SK-N-SH (cell line): Measurements from ENCODE around the gene AKTIP. TPM values are rescaled to one million over a fixed set of nuclear protein-coding genes. Genes with fewer than 3 reads are reported as not detected.
"Not testable (repeated sequence)": the region's sequence is repeated elsewhere in the genome, so short reads cannot be mapped to it uniquely, and the experiment has no call there.

Experiments
- CTCF ChIA-PET: fragments of 300-600, 350-600 bp; formaldehyde crosslinking; extraction: SDS; loops from one replicate; lab custom pipeline; 2021; lab: Yijun Ruan, JAX
- POLR2A ChIA-PET: fragments of 350-600 bp; sonication (Branson Sonifier 250); formaldehyde crosslinking; extraction: SDS; loops from one replicate; lab custom pipeline; 2020; ENCODE audit warnings: antibody characterized with exemption, inconsistent platforms; lab: Yijun Ruan, JAX
- DNase-seq: peaks from one replicate; pipeline ENCODE4 v3.0.0; 2012
- H2AFZ ChIP-seq: fragments of 200-600 bp; sonication (generic); 2 replicates; pipeline ENCODE4 v1.8.1; 2016; ENCODE audit warnings: antibody characterized with exemption, mild to moderate bottlenecking, low read depth
- H3F3A ChIP-seq: fragments of 200-600 bp; sonication (generic); replicated peaks from 2 replicates; pipeline ENCODE3; 2016; ENCODE audit warnings: antibody characterized with exemption, mild to moderate bottlenecking; ENCODE audit not compliant: insufficient read depth
- H3K27ac ChIP-seq, 2 experiments: fragments of 200-500 bp in 1 of 2; fragments of 200-600 bp in 1 of 2; sonication (Bioruptor generic) in 1 of 2; sonication (generic), shearing (Covaris generic) in 1 of 2; 2 replicates each; pipeline versions ENCODE4 v1.5.1 to v1.6.1; 2014 to 2016; ENCODE audit warnings: low read depth in 2 of 2, inconsistent platforms in 1 of 2, low read length in 1 of 2, mild to moderate bottlenecking in 1 of 2, mixed read lengths in 1 of 2
- H3K27me3 ChIP-seq: fragments of 200-600 bp; sonication (generic), shearing (Covaris generic); 2 replicates; pipeline ENCODE4 v1.6.1; 2016; ENCODE audit warnings: mixed run types; ENCODE audit not compliant: insufficient read depth
- H3K36me3 ChIP-seq, 2 experiments: fragments of 200-500 bp in 1 of 2; fragments of 200-600 bp in 1 of 2; sonication (Bioruptor generic) in 1 of 2; sonication (generic) in 1 of 2; replicated peaks in 1 of 2; 2 replicates each; pipeline versions ENCODE3 to v1.5.1; 2014 to 2016; ENCODE audit warnings: low read length in 1 of 2, mild to moderate bottlenecking in 1 of 2; ENCODE audit not compliant: insufficient read depth in 2 of 2, control insufficient read depth in 1 of 2
- H3K4me1 ChIP-seq, 2 experiments: fragments of 200-500 bp in 1 of 2; fragments of 200-600 bp in 1 of 2; sonication (Bioruptor generic) in 1 of 2; sonication (generic), shearing (Covaris generic) in 1 of 2; 2 replicates each; pipeline versions ENCODE4 v1.5.1 to v1.6.1; 2014 to 2016; ENCODE audit warnings: low read depth in 1 of 2, low read length in 1 of 2, mixed run types in 1 of 2; ENCODE audit not compliant: insufficient read depth in 2 of 2, control insufficient read depth in 1 of 2
- H3K4me2 ChIP-seq: fragments of 200-600 bp; sonication (generic), shearing (Covaris generic); 2 replicates; pipeline ENCODE4 v1.6.1; 2017; ENCODE audit warnings: mixed run types
- H3K4me3 ChIP-seq, 2 experiments: fragments of 200-500 bp in 1 of 2; fragments of 200-600 bp in 1 of 2; sonication (Bioruptor generic) in 1 of 2; sonication (generic), shearing (Covaris generic) in 1 of 2; 2 replicates each; pipeline versions ENCODE4 v1.5.1 to v1.8.1; 2014 to 2016; ENCODE audit warnings: low read depth in 2 of 2, inconsistent platforms in 1 of 2, low read length in 1 of 2, mild to moderate bottlenecking in 1 of 2, mixed read lengths in 1 of 2, moderate library complexity in 1 of 2
- H3K79me2 ChIP-seq: fragments of 200-600 bp; sonication (generic); 2 replicates; pipeline ENCODE4 v1.8.1; 2017; ENCODE audit warnings: mild to moderate bottlenecking; ENCODE audit not compliant: insufficient read depth
- H3K9ac ChIP-seq: fragments of 200-600 bp; sonication (generic); 2 replicates; pipeline ENCODE4 v1.6.1; 2017; ENCODE audit warnings: mixed run types
- H3K9me2 ChIP-seq: fragments of 200-600 bp; sonication (generic); 2 replicates; pipeline ENCODE4 v1.6.1; 2017; ENCODE audit warnings: mixed run types
- H3K9me3 ChIP-seq: fragments of 200-600 bp; sonication (generic); 2 replicates; pipeline ENCODE4 v1.6.1; 2017; ENCODE audit warnings: mixed run types, mild to moderate bottlenecking, moderate library complexity
- H4K20me1 ChIP-seq: fragments of 200-600 bp; sonication (generic); 2 replicates; pipeline ENCODE4 v1.6.1; 2017; ENCODE audit warnings: mild to moderate bottlenecking, mixed run types; ENCODE audit not compliant: insufficient read depth
- CHD2 ChIP-seq: fragments of 150-350 bp; IDR thresholded peaks from 2 replicates; pipeline ENCODE4 v1.6.1; 2018; ENCODE audit warnings: low read length; ENCODE audit not compliant: partially characterized antibody
- ELF1 ChIP-seq: IDR thresholded peaks from 2 replicates; pipeline ENCODE4 v1.4.0; 2012
- EP300 ChIP-seq, 2 experiments: IDR thresholded peaks; 2 replicates each; pipeline versions ENCODE4 v1.4.0 to v1.6.1; 2012; ENCODE audit warnings: borderline replicate concordance in 1 of 2, low read depth in 1 of 2, low read length in 1 of 2
- EZH2phosphoT487 ChIP-seq: fragments of 200-600 bp; sonication (generic); IDR thresholded peaks from 2 replicates; pipeline ENCODE4 v1.6.1; 2017; ENCODE audit warnings: low read depth, mixed run types, mild to moderate bottlenecking, antibody characterized with exemption, moderate library complexity, borderline replicate concordance
- FOSL2 ChIP-seq: IDR thresholded peaks from 2 replicates; pipeline ENCODE4 v1.4.0; 2012; ENCODE audit warnings: low read depth, mild to moderate bottlenecking, moderate library complexity, borderline replicate concordance
- FOXM1 ChIP-seq: IDR thresholded peaks from 2 replicates; pipeline ENCODE4 v1.4.0; 2012; ENCODE audit warnings: low read depth, mild to moderate bottlenecking
- GABPA ChIP-seq: IDR thresholded peaks from 2 replicates; pipeline ENCODE4 v1.4.0; 2012; ENCODE audit warnings: low read depth, mild to moderate bottlenecking
- JUND ChIP-seq: IDR thresholded peaks from 2 replicates; pipeline ENCODE4 v1.4.0; 2012
- MEF2A ChIP-seq: IDR thresholded peaks from 2 replicates; pipeline ENCODE4 v1.4.0; 2012; ENCODE audit warnings: low read depth, borderline replicate concordance
- MXI1 ChIP-seq: IDR thresholded peaks from 2 replicates; pipeline ENCODE4 v1.6.1; 2012; ENCODE audit warnings: mild to moderate bottlenecking, low read depth, low read length, improper control_type of control experiment
- POLR2AphosphoS5 ChIP-seq: IDR thresholded peaks from 2 replicates; pipeline ENCODE4 v1.6.1; 2012; ENCODE audit warnings: low read depth, low read length
- RXRA ChIP-seq: IDR thresholded peaks from 2 replicates; pipeline ENCODE4 v1.4.0; 2012; ENCODE audit warnings: low read depth, mild to moderate bottlenecking, borderline replicate concordance
- TCF12 ChIP-seq: IDR thresholded peaks from 2 replicates; pipeline ENCODE4 v1.4.0; 2012
- TEAD4 ChIP-seq: IDR thresholded peaks from 2 replicates; pipeline ENCODE4 v1.4.0; 2012; ENCODE audit warnings: mild to moderate bottlenecking, borderline replicate concordance; ENCODE audit not compliant: insufficient read depth
- WGBS: methylation state at CpG from one replicate; pipeline ENCODE4 v1.1.6; 2017; ENCODE audit warnings: low lambda C conversion rate; 5-methylcytosine and 5-hydroxymethylcytosine counted together
- polyA plus RNA-seq, 3 experiments: library from polyadenylated mRNA; depleted of rRNA; stranded (reverse); fragments of >200 nt; gene quantifications; 2 replicates each; pipeline ENCODE4 v1.2.3, GENCODE V29; 2012
- TF ChIP-seq, protein P1 (sequence below): IDR thresholded peaks from 2 replicates; pipeline ENCODE4; 2012
- TF ChIP-seq, protein P2 (sequence below): fragments of 150-350 bp; IDR thresholded peaks from 2 replicates; pipeline ENCODE4 v1.6.1; 2017; ENCODE audit warnings: antibody characterized with exemption, low read length, low read depth, borderline replicate concordance
- TF ChIP-seq, protein P3 (sequence below): IDR thresholded peaks from 2 replicates; pipeline ENCODE4 v1.4.0; 2012; ENCODE audit warnings: low read depth, borderline replicate concordance
- TF ChIP-seq, protein P4 (sequence below): IDR thresholded peaks from 2 replicates; pipeline ENCODE4 v1.6.1; 2012; ENCODE audit warnings: mild to moderate bottlenecking, low read depth, low read length, moderate library complexity
- TF ChIP-seq, protein P5 (sequence below): IDR thresholded peaks from 2 replicates; pipeline ENCODE4 v1.4.0; 2012; ENCODE audit warnings: low read depth, borderline replicate concordance

AKTIP gene
- polyA plus RNA-seq, 1 of the 3 experiments (the other 2 are of a cell fraction), result 21.0 TPM

DNA sequence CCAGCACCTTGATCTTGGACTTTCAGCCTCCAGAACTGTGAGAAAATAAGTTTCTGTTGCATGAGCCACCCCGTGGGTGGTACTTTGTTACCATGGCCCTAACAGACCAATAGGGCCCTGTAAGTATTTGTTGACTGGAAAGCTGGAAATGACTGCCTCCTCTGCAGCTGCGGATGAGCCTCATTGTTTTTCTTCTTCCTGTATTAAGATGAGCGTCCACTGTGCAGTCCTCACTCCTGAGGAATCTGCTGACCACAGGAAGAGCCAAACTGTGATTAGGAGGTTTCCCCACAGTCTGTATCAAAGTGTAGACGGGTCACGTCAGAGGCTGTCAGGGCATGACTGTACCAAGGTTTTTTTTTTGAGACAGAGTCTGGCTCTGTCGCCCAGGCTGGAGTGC is 12.2 kb upstream of the AKTIP start:
- Histone ChIP-seq H4K20me1 (no peaks in the 10 kb centered on the region), H3K36me3 (no peaks in the 10 kb centered on the region), H3K4me3 (no peak overlapping the region), H3K9me2 (no peaks in the 10 kb centered on the region), H2AFZ (no peak overlapping the region), H3K79me2 (no peaks in the 10 kb centered on the region), H3K27ac (no peak overlapping the region), H3K9me3 (no peaks in the 10 kb centered on the region), H3F3A (no peaks in the 10 kb centered on the region), H3K27me3 (no peaks in the 10 kb centered on the region), H3K4me2 (no peak overlapping the region), H3K9ac (no peak overlapping the region), H3K4me1 (peaks cover 0 to 1% of the 10 kb centered on the region in 2 experiments; a peak in 1 of 4 replicates)
- ChIA-PET CTCF (no interaction called here), POLR2A (no interaction called here)
- no peak for TF ChIP-seq ELF1
- no peak for TF ChIP-seq JUND
- TF ChIP-seq CHD2, result no peak
- TF ChIP-seq RXRA, result no peak
- TF ChIP-seq, protein P1, sequence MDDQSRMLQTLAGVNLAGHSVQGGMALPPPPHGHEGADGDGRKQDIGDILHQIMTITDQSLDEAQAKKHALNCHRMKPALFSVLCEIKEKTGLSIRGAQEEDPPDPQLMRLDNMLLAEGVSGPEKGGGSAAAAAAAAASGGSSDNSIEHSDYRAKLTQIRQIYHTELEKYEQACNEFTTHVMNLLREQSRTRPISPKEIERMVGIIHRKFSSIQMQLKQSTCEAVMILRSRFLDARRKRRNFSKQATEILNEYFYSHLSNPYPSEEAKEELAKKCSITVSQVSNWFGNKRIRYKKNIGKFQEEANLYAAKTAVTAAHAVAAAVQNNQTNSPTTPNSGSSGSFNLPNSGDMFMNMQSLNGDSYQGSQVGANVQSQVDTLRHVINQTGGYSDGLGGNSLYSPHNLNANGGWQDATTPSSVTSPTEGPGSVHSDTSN, result no peak
- no peak for TF ChIP-seq FOSL2
- TF ChIP-seq, protein P2, sequence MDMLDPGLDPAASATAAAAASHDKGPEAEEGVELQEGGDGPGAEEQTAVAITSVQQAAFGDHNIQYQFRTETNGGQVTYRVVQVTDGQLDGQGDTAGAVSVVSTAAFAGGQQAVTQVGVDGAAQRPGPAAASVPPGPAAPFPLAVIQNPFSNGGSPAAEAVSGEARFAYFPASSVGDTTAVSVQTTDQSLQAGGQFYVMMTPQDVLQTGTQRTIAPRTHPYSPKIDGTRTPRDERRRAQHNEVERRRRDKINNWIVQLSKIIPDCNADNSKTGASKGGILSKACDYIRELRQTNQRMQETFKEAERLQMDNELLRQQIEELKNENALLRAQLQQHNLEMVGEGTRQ, result no peak
- TF ChIP-seq, protein P3, sequence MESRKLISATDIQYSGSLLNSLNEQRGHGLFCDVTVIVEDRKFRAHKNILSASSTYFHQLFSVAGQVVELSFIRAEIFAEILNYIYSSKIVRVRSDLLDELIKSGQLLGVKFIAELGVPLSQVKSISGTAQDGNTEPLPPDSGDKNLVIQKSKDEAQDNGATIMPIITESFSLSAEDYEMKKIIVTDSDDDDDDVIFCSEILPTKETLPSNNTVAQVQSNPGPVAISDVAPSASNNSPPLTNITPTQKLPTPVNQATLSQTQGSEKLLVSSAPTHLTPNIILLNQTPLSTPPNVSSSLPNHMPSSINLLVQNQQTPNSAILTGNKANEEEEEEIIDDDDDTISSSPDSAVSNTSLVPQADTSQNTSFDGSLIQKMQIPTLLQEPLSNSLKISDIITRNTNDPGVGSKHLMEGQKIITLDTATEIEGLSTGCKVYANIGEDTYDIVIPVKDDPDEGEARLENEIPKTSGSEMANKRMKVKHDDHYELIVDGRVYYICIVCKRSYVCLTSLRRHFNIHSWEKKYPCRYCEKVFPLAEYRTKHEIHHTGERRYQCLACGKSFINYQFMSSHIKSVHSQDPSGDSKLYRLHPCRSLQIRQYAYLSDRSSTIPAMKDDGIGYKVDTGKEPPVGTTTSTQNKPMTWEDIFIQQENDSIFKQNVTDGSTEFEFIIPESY, result no peak
- TF ChIP-seq, protein P4, sequence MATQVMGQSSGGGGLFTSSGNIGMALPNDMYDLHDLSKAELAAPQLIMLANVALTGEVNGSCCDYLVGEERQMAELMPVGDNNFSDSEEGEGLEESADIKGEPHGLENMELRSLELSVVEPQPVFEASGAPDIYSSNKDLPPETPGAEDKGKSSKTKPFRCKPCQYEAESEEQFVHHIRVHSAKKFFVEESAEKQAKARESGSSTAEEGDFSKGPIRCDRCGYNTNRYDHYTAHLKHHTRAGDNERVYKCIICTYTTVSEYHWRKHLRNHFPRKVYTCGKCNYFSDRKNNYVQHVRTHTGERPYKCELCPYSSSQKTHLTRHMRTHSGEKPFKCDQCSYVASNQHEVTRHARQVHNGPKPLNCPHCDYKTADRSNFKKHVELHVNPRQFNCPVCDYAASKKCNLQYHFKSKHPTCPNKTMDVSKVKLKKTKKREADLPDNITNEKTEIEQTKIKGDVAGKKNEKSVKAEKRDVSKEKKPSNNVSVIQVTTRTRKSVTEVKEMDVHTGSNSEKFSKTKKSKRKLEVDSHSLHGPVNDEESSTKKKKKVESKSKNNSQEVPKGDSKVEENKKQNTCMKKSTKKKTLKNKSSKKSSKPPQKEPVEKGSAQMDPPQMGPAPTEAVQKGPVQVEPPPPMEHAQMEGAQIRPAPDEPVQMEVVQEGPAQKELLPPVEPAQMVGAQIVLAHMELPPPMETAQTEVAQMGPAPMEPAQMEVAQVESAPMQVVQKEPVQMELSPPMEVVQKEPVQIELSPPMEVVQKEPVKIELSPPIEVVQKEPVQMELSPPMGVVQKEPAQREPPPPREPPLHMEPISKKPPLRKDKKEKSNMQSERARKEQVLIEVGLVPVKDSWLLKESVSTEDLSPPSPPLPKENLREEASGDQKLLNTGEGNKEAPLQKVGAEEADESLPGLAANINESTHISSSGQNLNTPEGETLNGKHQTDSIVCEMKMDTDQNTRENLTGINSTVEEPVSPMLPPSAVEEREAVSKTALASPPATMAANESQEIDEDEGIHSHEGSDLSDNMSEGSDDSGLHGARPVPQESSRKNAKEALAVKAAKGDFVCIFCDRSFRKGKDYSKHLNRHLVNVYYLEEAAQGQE, result no peak
- no peak for TF ChIP-seq TCF12
- no peak for TF ChIP-seq EZH2phosphoT487
- TF ChIP-seq FOXM1, result no peak
- no peak for TF ChIP-seq MEF2A
- TF ChIP-seq POLR2AphosphoS5, result no peak
- no peak for TF ChIP-seq GABPA
- TF ChIP-seq TEAD4, result no peak
- TF ChIP-seq EP300 (IDR thresholded peaks at IDR 0.05; ENCODE audit: borderline replicate concordance in 1 of 2, low read depth in 1 of 2, low read length in 1 of 2), result no peak
- TF ChIP-seq, protein P5, sequence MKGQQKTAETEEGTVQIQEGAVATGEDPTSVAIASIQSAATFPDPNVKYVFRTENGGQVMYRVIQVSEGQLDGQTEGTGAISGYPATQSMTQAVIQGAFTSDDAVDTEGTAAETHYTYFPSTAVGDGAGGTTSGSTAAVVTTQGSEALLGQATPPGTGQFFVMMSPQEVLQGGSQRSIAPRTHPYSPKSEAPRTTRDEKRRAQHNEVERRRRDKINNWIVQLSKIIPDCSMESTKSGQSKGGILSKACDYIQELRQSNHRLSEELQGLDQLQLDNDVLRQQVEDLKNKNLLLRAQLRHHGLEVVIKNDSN, result no peak
- no peak for TF ChIP-seq MXI1
- no peak for DNase-seq
- 64% methylated on average over 6 of the region's 6 CpGs for WGBS

DNA sequence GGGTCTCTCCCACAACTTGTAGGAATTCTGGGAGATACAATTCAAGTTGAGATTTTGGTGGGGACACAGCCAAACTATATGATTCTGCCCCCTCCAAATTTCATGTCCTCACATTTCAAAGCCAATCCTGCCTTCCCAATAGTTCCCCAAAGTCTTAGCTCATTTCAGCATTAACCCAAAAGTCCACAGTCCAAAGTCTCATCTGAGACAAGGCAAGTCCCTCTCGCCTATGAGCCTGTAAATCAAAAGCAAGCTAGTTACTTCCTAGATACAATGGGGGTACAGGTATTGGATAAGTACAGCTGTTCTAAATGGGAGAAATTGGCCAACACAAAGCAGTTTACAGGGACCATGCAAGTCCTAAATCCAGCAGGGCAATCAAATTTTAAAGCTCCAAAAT is 9.8 kb upstream of the AKTIP start:
- DNase-seq, POLR2A ChIA-PET, H3K9me3 ChIP-seq, H3K9ac ChIP-seq, H4K20me1 ChIP-seq, H3K4me2 ChIP-seq, H3K36me3 ChIP-seq, H3K27me3 ChIP-seq, H3K27ac ChIP-seq, H3K79me2 ChIP-seq, H3K4me1 ChIP-seq, H3K9me2 ChIP-seq, H2AFZ ChIP-seq, H3F3A ChIP-seq, H3K4me3 ChIP-seq: not testable (repeated sequence)
- WGBS, result 31% methylated on average over 1 of the region's 1 CpG
- CTCF ChIA-PET, result interaction anchor here (2.0 kb wide), 1 partner anchor 10 kb away, joined by 4 read pairs; no protein-coding TSS in a partner anchor
